Glutamatergic neuron (in vitro differentiated cells): Measurements from ENCODE around the gene MYO1A. TPM values are rescaled to one million over a fixed set of nuclear protein-coding genes. Genes with fewer than 3 reads are reported as not detected.

Source experiments
- DNase-seq: peaks from one replicate; pipeline ENCODE4 v3.0.0; 2022
- H3K27ac Mint-ChIP-seq: one replicate; pipeline ENCODE4 v1.8.0; 2020; ENCODE audit warnings: mild to moderate bottlenecking, mixed read lengths, inconsistent platforms; ENCODE audit not compliant: unreplicated experiment
- H3K27me3 Mint-ChIP-seq: one replicate; pipeline ENCODE4 v1.8.0; 2020; ENCODE audit warnings: mild to moderate bottlenecking, moderate library complexity, mixed read lengths, inconsistent platforms; ENCODE audit not compliant: unreplicated experiment
- H3K36me3 Mint-ChIP-seq: one replicate; pipeline ENCODE4 v1.8.0; 2020; ENCODE audit warnings: mild to moderate bottlenecking, mixed read lengths, inconsistent platforms; ENCODE audit not compliant: unreplicated experiment
- H3K4me1 Mint-ChIP-seq: one replicate; pipeline ENCODE4 v1.8.0; 2020; ENCODE audit warnings: mild to moderate bottlenecking, low read depth, mixed read lengths, inconsistent platforms; ENCODE audit not compliant: unreplicated experiment
- H3K4me3 Mint-ChIP-seq: one replicate; pipeline ENCODE4 v1.8.0; 2020; ENCODE audit warnings: mild to moderate bottlenecking, mixed read lengths, inconsistent platforms; ENCODE audit not compliant: unreplicated experiment
- H3K9me3 Mint-ChIP-seq: one replicate; pipeline ENCODE4 v1.8.0; 2020; ENCODE audit warnings: mild to moderate bottlenecking, moderate library complexity, mixed read lengths, inconsistent platforms; ENCODE audit not compliant: unreplicated experiment
- CTCF ChIP-seq: fragments of 200-600 bp; sonication (generic); IDR thresholded peaks from one replicate; pipeline ENCODE4 v1.5.0; 2021; ENCODE audit not compliant: partially characterized antibody, unreplicated experiment
- total RNA-seq: library from RNA; stranded (reverse); fragmentation: NEBNext Ultra II Directional; extraction: Animal tissue kit (Norgen Biotek cat#: 25700); gene quantifications from one replicate; pipeline ENCODE4 v1.2.1, GENCODE V29; 2021; ENCODE audit not compliant: unreplicated experiment

Gene MYO1A
- total RNA-seq, 1 donor from 2014 or later: 0.64 TPM

DNA sequence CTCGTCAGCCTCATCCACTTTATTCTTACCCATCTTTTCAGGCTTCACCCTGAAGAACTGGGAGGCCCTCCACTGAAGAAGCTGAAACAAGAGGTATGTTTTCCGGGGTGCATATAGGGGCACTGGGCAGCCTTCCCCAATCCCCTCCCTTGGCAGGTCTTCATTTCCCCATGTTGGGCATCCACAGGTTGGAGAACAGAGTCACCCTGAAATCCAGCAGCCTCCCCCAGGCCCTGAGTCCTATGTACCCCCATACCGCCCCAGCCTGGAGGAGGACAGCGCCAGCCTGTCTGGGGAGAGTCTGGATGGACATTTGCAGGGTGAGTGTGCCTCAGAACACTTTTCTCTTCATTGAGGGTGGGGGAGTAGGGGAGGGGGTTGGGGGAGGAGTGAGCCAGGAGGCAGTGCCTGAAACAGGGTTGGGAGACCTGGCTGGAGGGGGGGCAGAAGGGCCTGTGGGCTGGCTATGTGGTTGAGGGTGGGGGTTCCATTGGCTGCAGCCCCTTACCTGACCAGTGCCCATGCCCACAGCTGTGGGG lies 43.0 kb upstream of the MYO1A start:
- no peak for DNase-seq
- H3K27ac Mint-ChIP-seq: no peak overlapping the region
- H3K4me3 Mint-ChIP-seq: no peak overlapping the region
- H3K27me3 Mint-ChIP-seq: peaks cover 21% of the 10 kb centered on the region
- H3K4me1 Mint-ChIP-seq: peaks cover 28% of the 10 kb centered on the region
- H3K36me3 Mint-ChIP-seq: no peaks in the 10 kb centered on the region
- peaks cover 6% of the 10 kb centered on the region for H3K9me3 Mint-ChIP-seq
- no peak for TF ChIP-seq CTCF

DNA sequence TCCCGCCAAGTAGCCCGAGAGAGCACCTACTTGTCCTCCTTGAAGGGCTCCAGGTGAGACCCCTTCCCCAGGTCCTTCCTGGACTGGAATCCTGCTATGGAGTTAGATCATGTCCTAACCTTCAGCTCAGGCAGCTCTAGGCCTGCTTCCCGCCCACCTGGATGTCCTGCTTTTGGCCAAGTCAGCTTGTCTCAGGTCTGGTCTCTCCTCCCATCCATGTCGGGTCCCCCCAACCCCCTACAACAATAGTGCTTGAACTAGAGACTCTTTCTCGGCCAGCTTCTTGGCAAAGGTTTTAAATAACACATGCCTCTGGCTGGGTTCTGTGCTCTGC lies 42.6 kb upstream of the MYO1A start:
- Mint-ChIP-seq H3K4me3 (no peak overlapping the region), H3K4me1 (peaks cover 28% of the 10 kb centered on the region), H3K36me3 (no peaks in the 10 kb centered on the region), H3K27me3 (peaks cover 23% of the 10 kb centered on the region), H3K27ac (no peak overlapping the region), H3K9me3 (peaks cover 6% of the 10 kb centered on the region)
- no peak for DNase-seq
- TF ChIP-seq CTCF: no peak

GRCh38 chr12:57091638-57092528 lies 42.0 kb upstream of the MYO1A start:
- H3K27ac Mint-ChIP-seq: no peak overlapping the region
- peaks cover 23% of the 10 kb centered on the region for H3K27me3 Mint-ChIP-seq
- no peak for DNase-seq
- no peak overlapping the region for H3K4me3 Mint-ChIP-seq
- H3K9me3 Mint-ChIP-seq: peaks cover 4% of the 10 kb centered on the region
- TF ChIP-seq CTCF: no peak
- H3K4me1 Mint-ChIP-seq: peaks cover 28% of the 10 kb centered on the region
- H3K36me3 Mint-ChIP-seq: no peaks in the 10 kb centered on the region

DNA sequence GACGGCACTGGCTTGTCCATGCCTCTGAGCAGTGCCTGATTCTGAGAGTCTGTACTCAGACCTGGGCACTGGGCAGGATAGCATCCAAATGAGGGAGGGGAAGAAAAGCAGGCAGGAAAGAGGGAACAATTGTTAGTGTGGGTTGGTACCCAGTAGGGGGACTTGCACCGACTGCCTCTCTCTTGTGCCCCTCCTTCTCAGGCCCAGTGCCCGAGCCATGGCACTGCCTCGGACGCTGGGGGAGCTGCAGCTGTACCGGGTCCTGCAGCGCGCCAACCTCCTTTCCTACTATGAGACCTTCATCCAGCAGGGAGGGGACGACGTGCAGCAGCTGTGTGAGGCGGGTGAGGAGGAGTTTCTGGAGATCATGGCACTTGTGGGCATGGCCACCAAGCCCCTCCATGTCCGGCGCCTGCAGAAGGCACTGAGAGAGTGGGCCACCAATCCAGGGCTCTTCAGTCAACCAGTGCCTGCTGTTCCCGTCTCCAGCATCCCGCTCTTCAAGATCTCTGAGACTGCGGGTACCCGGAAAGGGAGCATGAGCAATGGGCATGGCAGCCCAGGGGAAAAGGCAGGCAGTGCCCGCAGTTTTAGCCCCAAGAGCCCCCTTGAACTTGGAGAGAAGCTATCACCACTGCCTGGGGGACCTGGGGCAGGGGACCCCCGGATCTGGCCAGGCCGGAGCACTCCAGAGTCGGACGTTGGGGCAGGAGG lies 41.2 kb upstream of the MYO1A start:
- Mint-ChIP-seq H3K27ac (peak overlapping the region; percentile 62), H3K36me3 (no peaks in the 10 kb centered on the region), H3K9me3 (peaks cover 7% of the 10 kb centered on the region), H3K4me3 (peak overlapping the region; percentile 98), H3K4me1 (peaks cover 30% of the 10 kb centered on the region), H3K27me3 (peaks cover 24% of the 10 kb centered on the region)
- DNase-seq: no peak
- no peak for TF ChIP-seq CTCF
